ENCODE measurements around the gene TNFRSF1B.

TNFRSF1B gene

DNA sequence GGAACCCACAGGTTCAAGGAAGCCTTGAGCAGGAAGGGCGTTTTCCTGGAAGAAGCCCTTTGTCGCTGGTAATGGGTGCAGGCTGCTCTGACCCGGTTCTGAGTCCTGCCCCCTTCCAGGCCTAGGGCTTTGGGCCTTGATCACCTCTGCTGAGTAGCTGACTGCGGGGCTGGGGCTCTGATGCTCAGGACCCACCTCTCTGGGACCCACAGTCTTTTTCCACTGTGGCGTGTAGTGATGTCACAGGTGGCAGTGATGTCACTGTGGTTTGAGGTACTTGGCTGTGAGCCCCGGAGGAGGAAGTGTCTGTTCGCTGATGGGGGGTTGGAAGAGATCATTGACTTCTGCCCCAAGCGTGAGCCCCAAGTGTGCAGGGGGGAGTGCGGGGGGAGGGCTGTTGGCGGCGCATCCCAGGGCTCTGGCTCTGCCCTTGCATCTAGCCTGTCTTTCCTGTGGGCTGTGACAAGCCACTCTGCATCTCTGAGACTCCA, 6.9 kb downstream of the TNFRSF1B start:
- Histone ChIP-seq H3K4me3 (ENCODE audit: low read length) (no peak overlapping the region), H3K27ac (ENCODE audit: low read length) (no peak overlapping the region), H3K27me3 (ENCODE audit: insufficient read depth, low read length) (peaks cover 16% of the 10 kb centered on the region), H3K4me1 (ENCODE audit: insufficient read depth, low read length) (no peaks in the 10 kb centered on the region), H3K9ac (ENCODE audit: low read depth, low read length) (no peak overlapping the region), H3K9me3 (ENCODE audit: insufficient read depth, low read depth, low read length) (no peaks in the 10 kb centered on the region), H3K36me3 (ENCODE audit: insufficient read depth, low read depth, low read length) (no peaks in the 10 kb centered on the region)

DNA sequence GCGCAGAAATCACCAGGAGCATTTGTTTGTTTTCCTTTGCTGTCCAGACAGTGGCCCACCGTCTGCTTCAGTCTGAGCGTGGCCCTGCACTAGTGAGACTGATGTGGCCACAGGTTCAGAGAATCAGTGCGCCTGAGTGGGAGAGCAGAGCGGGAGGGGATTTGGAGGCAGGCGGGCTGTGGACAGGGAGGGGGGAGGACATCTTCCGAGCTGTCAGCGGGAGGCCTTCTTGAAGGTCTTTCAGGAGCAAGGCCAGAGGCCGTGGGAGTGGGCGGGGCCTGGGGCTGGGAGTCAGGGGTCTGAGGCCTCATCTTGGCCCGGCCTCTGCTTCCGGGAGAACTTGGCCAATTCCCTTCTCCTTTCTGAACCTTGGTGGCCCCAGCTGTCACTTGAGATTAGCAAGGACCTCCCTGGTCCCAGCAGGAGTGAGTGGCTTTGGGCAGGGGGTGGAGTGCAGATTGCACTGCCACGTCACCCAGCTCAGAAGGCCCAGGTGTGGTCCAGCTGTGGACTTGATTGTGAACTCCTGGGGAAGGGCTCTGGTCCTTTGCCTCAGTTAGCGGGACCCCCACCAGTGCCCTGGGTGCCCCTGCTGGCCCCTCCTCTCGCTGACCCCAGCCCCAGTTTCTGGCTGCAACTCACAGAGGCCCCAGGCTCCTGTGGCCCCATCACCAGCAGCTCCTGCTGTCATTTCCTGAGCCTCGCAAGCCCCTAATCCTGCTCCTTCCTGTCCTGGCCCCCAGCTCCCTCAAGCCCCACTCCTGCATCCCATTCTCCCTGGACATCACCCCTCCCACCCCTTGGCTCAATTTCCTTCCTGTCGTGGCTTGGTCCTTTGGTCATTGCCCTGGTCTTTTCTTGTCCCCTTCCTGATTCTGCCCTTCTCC, 8.4 kb downstream of the TNFRSF1B start:
- Histone ChIP-seq H3K27ac (ENCODE audit: low read length) (no peak overlapping the region), H3K9ac (ENCODE audit: low read depth, low read length) (no peak overlapping the region), H3K36me3 (ENCODE audit: insufficient read depth, low read depth, low read length) (no peaks in the 10 kb centered on the region), H3K9me3 (ENCODE audit: insufficient read depth, low read depth, low read length) (no peaks in the 10 kb centered on the region), H3K27me3 (ENCODE audit: insufficient read depth, low read length) (peaks cover 3% of the 10 kb centered on the region; the same call in 1 of the 2 replicates), H3K4me3 (ENCODE audit: low read length) (no peak overlapping the region), H3K4me1 (ENCODE audit: insufficient read depth, low read length) (no peaks in the 10 kb centered on the region)

DNA sequence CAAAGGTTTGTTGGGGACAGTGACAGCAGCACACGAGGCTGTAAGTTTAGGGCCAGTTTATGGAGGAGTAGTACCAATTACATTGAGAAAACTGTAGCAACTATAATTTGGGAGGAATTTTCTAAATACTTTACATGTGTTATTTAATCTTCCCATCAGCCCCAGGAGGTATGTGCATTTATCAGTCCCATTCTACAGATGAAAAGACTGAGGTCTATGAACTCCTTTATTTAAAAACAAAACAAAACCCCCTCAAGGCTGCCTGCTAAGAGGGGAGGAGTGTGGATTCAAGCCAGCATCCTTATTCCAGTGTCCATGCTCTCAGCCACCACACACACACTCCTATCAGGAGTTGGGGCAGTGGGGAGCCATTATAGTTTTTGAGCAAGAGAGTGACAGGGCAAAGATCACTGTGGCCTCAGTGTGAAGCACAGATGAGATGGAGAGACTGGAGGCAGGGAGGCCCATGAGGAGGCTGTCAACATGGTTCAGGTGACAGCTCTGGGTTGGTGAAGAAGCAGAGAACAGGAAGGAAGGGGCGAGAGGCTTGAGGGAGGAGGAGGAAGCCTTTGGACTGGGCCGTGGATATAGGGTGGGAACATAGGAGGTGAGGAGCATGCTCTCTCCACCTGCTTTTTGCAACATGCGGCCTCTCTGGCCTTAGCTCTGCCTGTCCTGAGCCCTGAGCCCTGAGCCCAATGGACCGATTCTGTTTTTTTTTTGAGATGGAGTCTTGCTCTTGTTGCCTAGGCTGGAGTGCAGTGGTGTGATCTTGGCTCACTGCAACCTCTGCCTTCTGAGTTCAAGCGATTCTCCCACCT, 9.7 kb downstream of the TNFRSF1B start:
- no peaks in the 10 kb centered on the region for H3K27me3 ChIP-seq (ENCODE audit: insufficient read depth, low read length)
- H3K4me3 ChIP-seq (ENCODE audit: low read length), result no peak overlapping the region
- no peaks in the 10 kb centered on the region for H3K9me3 ChIP-seq (ENCODE audit: insufficient read depth, low read depth, low read length)
- no peaks in the 10 kb centered on the region for H3K36me3 ChIP-seq (ENCODE audit: insufficient read depth, low read depth, low read length)
- H3K27ac ChIP-seq (ENCODE audit: low read length), result no peak overlapping the region
- H3K4me1 ChIP-seq (ENCODE audit: insufficient read depth, low read length), result no peaks in the 10 kb centered on the region
- no peak overlapping the region for H3K9ac ChIP-seq (ENCODE audit: low read depth, low read length)

DNA sequence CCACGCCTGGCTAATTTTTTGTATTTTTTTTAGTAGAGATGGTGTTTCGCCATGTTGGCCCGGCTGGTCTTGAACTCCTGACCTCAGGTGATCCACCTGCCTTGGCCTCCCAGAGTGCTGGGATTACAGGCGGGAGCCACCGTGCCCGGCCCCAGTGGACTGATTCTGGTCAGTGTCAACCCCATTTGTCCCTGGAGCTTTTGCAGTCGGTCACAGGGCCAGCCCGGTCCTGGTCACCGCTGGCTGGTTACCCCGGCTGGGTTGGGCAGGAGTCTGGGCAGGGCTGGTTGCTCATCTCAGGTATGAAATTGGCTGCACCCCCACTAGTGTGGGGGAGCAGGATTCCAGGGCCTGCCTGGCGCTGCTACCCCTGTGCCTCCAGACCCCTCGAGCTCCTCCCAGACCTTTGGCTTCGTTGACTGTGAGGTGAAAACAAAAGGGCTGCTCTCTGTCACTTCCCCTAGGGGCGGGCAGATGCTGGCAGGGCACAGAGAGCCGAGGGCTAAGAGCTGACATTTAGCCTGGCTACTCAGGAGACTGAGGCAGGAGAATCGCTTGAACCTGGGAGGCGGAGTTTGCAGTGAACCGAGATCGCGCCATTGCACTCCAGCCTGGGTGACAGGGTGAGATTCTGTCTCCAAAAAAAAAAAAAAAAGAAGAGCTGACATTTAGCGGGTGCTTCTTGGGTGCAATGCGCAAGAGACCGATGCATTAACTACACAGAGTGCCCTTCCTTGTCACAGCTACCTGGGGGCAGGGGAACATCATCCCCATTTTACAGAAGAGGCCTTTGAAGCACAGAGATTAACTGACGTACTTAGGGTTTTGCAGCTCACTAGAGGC, 10.6 kb downstream of the TNFRSF1B start:
- Histone ChIP-seq H3K4me1 (ENCODE audit: insufficient read depth, low read length) (no peaks in the 10 kb centered on the region), H3K36me3 (ENCODE audit: insufficient read depth, low read depth, low read length) (no peaks in the 10 kb centered on the region), H3K9me3 (ENCODE audit: insufficient read depth, low read depth, low read length) (no peaks in the 10 kb centered on the region), H3K27me3 (ENCODE audit: insufficient read depth, low read length) (no peaks in the 10 kb centered on the region), H3K9ac (ENCODE audit: low read depth, low read length) (no peak overlapping the region), H3K4me3 (ENCODE audit: low read length) (no peak overlapping the region), H3K27ac (ENCODE audit: low read length) (no peak overlapping the region)

DNA sequence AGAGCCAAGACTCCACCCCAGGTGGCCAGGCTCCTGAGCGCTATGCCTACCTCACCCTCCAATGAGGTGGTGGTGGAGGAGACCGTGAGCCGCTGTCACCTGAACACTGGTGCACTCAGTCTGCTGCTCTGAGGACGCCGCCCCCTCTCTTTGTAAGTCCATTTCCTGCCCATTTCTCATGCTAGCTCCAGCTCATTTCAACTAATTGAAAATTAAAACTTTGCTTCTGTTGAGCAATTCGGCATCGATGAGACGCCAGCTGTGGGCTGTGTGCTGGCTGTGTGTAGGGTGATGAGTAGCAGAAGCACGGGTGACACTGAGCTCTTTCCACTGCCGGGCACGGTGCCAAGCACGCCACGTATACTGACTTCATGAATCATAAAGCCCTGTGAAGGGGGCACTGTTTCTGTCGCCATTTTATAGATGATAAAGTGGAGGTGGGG, 11.2 kb downstream of the TNFRSF1B start:
- no peaks in the 10 kb centered on the region for H3K27me3 ChIP-seq (ENCODE audit: insufficient read depth, low read length)
- H3K4me1 ChIP-seq (ENCODE audit: insufficient read depth, low read length), result no peaks in the 10 kb centered on the region
- no peaks in the 10 kb centered on the region for H3K9me3 ChIP-seq (ENCODE audit: insufficient read depth, low read depth, low read length)
- H3K27ac ChIP-seq (ENCODE audit: low read length), result no peak overlapping the region
- no peaks in the 10 kb centered on the region for H3K36me3 ChIP-seq (ENCODE audit: insufficient read depth, low read depth, low read length)
- H3K4me3 ChIP-seq (ENCODE audit: low read length), result no peak overlapping the region
- no peak overlapping the region for H3K9ac ChIP-seq (ENCODE audit: low read depth, low read length)

DNA sequence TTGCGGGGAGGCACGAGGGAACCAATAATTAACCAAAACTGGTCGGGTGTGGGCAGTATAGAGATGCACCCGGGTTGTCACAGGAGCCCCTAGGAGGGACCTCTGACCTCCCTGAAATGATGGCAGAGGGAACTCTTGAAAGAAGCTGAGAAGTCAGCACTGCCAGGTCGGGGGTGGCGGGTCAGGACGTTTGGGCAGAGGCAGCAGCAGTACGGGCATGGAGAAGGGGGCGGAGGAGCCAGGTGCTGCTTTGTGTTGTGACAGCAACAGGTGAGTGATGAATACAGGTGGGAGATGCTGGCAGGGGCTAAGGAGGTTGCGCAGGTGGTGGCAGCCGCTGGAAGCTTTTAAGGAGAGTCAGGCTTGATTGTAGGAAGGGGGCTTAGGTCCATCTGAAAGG, 11.7 kb downstream of the TNFRSF1B start:
- Histone ChIP-seq H3K9ac (ENCODE audit: low read depth, low read length) (no peak overlapping the region), H3K9me3 (ENCODE audit: insufficient read depth, low read depth, low read length) (no peaks in the 10 kb centered on the region), H3K36me3 (ENCODE audit: insufficient read depth, low read depth, low read length) (no peaks in the 10 kb centered on the region), H3K27ac (ENCODE audit: low read length) (no peak overlapping the region), H3K4me3 (ENCODE audit: low read length) (no peak overlapping the region), H3K27me3 (ENCODE audit: insufficient read depth, low read length) (no peaks in the 10 kb centered on the region), H3K4me1 (ENCODE audit: insufficient read depth, low read length) (no peaks in the 10 kb centered on the region)

DNA sequence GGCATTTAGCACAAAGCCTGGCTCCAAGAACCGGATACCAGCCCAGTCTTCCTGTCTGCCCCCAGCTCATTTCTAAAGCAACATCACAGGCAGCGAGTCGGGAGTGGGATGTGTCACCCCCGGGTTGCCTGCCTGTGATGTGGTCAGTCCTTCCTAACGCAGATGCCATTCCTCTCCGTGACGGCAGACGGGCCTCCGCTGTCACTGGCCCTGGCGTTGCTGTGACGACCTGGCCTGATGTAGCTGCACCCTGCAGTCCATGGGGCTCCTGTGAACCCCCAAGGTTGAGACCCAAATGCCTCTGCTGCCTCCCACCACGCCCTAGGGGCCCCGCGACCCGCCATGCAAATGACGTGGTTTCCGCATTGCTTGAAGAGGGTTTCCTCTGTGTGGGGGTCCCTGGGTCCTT, 12.3 kb downstream of the TNFRSF1B start:
- no peak overlapping the region for H3K9ac ChIP-seq (ENCODE audit: low read depth, low read length)
- peaks cover 1% of the 10 kb centered on the region; the same call in 1 of the 2 replicates for H3K4me1 ChIP-seq (ENCODE audit: insufficient read depth, low read length)
- H3K27ac ChIP-seq (ENCODE audit: low read length), result no peak overlapping the region

DNA sequence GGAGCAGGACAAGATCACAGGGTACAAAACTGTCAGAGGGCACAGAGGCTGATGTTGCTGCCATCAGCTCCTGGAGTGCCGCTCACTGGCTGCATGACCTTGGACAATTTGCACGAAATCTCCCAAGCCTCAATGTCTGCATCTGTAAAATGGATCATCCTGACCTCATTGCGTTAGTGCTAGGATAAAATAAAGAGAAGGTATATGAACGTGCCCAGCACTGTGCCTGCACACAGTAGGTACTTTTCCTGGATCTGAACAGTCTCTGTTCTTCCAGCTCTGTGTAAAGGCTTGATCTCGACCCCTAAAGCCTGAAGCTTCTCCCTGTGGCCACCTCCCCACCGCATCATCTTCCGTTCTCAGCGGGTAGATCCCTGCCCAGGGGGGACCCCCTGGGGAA, 12.9 kb downstream of the TNFRSF1B start:
- Histone ChIP-seq H3K9ac (ENCODE audit: low read depth, low read length) (no peak overlapping the region), H3K36me3 (ENCODE audit: insufficient read depth, low read depth, low read length) (no peaks in the 10 kb centered on the region), H3K4me3 (ENCODE audit: low read length) (no peak overlapping the region), H3K4me1 (ENCODE audit: insufficient read depth, low read length) (peaks cover 5% of the 10 kb centered on the region; the same call in 1 of the 2 replicates), H3K9me3 (ENCODE audit: insufficient read depth, low read depth, low read length) (no peaks in the 10 kb centered on the region), H3K27me3 (ENCODE audit: insufficient read depth, low read length) (no peaks in the 10 kb centered on the region), H3K27ac (ENCODE audit: low read length) (no peak overlapping the region)

More for the DNA sequence above, 12.3 kb downstream of the TNFRSF1B start:
- no peaks in the 10 kb centered on the region for H3K27me3 ChIP-seq (ENCODE audit: insufficient read depth, low read length)
- no peaks in the 10 kb centered on the region for H3K9me3 ChIP-seq (ENCODE audit: insufficient read depth, low read depth, low read length)
- no peak overlapping the region for H3K4me3 ChIP-seq (ENCODE audit: low read length)
- H3K36me3 ChIP-seq (ENCODE audit: insufficient read depth, low read depth, low read length), result no peaks in the 10 kb centered on the region

DNA sequence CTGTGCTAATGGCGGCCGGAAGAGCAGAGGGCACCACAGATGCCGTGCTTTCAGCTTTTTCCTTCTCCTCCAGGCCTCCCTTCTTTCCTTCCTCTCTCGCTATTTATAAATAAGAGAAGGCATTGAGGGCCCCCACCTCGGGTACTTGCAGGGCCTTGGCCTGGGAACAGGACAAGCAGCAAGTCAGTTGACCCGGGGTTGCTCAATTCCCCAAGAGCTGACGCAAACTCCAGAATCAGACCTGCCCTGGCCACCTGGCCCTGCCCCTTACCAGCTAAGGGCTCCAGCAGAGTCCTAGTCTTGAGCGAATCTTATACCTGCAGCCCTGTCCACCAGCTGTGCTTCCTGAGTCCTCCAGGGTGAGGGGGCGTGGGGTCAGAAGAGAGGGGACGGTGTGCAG, 13.5 kb downstream of the TNFRSF1B start:
- H3K4me3 ChIP-seq (ENCODE audit: low read length), result no peak overlapping the region
- no peaks in the 10 kb centered on the region; the same call in 1 of the 2 replicates for H3K9me3 ChIP-seq (ENCODE audit: insufficient read depth, low read depth, low read length)
- no peak overlapping the region for H3K9ac ChIP-seq (ENCODE audit: low read depth, low read length)
- H3K27me3 ChIP-seq (ENCODE audit: insufficient read depth, low read length), result no peaks in the 10 kb centered on the region
- no peak overlapping the region for H3K27ac ChIP-seq (ENCODE audit: low read length)
- H3K36me3 ChIP-seq (ENCODE audit: insufficient read depth, low read depth, low read length), result no peaks in the 10 kb centered on the region
- H3K4me1 ChIP-seq (ENCODE audit: insufficient read depth, low read length), result peaks cover 5% of the 10 kb centered on the region; the same call in 1 of the 2 replicates

DNA sequence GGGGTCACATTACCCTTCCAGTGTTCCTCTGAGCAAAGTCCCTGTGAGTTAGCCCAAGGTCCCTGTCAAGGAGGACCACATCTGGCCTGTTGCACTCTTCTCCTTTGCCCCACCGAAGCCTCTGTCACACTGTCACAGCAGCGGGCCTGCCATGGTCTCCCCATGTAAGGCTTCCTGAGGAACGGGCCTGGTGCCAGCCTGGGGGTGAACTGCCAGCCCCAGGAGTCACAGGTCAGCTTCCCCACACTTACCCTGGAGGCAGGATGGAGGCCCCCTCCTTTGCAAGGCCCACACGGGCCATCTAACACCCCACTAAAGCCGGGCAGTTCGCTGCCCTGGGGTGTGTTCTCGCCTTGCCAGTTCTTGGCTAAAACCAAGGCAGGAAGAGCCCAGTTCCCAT, 14.1 kb downstream of the TNFRSF1B start:
- H3K9ac ChIP-seq (ENCODE audit: low read depth, low read length), result no peak overlapping the region
- peaks cover 5% of the 10 kb centered on the region; the same call in 1 of the 2 replicates for H3K4me1 ChIP-seq (ENCODE audit: insufficient read depth, low read length)
- H3K27me3 ChIP-seq (ENCODE audit: insufficient read depth, low read length), result no peaks in the 10 kb centered on the region
- H3K27ac ChIP-seq (ENCODE audit: low read length), result no peak overlapping the region
- H3K9me3 ChIP-seq (ENCODE audit: insufficient read depth, low read depth, low read length), result no peaks in the 10 kb centered on the region; the same call in 1 of the 2 replicates
- no peak overlapping the region for H3K4me3 ChIP-seq (ENCODE audit: low read length)
- no peaks in the 10 kb centered on the region for H3K36me3 ChIP-seq (ENCODE audit: insufficient read depth, low read depth, low read length)

DNA sequence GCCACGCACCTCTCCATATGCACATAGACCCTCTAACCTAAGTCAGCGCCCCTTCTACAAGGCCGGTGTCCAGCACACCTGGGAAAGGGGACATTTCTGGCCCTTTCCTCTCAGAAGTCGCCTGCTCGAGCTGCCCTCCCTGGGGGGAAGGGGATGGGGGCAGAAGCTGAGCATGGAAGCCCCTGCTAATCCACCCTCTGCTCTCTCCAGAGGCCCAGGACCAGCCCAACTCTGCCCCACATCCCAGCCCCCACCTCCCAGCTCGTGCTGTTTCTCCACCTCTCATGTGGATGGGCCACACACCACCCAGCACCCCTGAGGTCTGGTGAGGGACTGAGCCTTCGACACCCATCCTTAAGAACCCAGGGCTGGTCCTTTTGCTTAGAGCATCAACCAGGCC, 14.8 kb downstream of the TNFRSF1B start:
- H3K4me1 ChIP-seq (ENCODE audit: insufficient read depth, low read length), result peaks cover 5% of the 10 kb centered on the region; the same call in 1 of the 2 replicates
- H3K9ac ChIP-seq (ENCODE audit: low read depth, low read length), result no peak overlapping the region

More for the DNA sequence above, 14.8 kb downstream of the TNFRSF1B start:
- H3K36me3 ChIP-seq (ENCODE audit: insufficient read depth, low read depth, low read length), result no peaks in the 10 kb centered on the region
- no peaks in the 10 kb centered on the region; the same call in 1 of the 2 replicates for H3K9me3 ChIP-seq (ENCODE audit: insufficient read depth, low read depth, low read length)
- H3K27ac ChIP-seq (ENCODE audit: low read length), result no peak overlapping the region
- no peak overlapping the region for H3K4me3 ChIP-seq (ENCODE audit: low read length)
- no peaks in the 10 kb centered on the region for H3K27me3 ChIP-seq (ENCODE audit: insufficient read depth, low read length)
